ENCODE measurements around the gene ELOVL5.
"Not testable (repeated sequence)": the region's sequence is repeated elsewhere in the genome, so short reads cannot be mapped to it uniquely, and the experiment has no call there.

ELOVL5 gene

GRCh38 chr6:53328375-53328774 lies 20.4 kb downstream of the ELOVL5 start:
- no peak for DNase-seq (ENCODE audit: low read depth)

GRCh38 chr6:53327017-53327395 lies 21.7 kb downstream of the ELOVL5 start:
- no peak for DNase-seq (ENCODE audit: low read depth)

GRCh38 chr6:53326372-53327016 lies 22.3 kb downstream of the ELOVL5 start:
- DNase-seq (ENCODE audit: low read depth): peak; percentile 95

- DNase-seq (ENCODE audit: low read depth): no peak
These were observed 23.0 kb downstream of the ELOVL5 start for GRCh38 chr6:53325785-53326184.

GRCh38 chr6:53322188-53323029 lies 26.3 kb downstream of the ELOVL5 start:
- no peak for DNase-seq (ENCODE audit: low read depth)

GRCh38 chr6:53321701-53322100 lies 27.0 kb downstream of the ELOVL5 start:
- no peak for DNase-seq (ENCODE audit: low read depth)

GRCh38 chr6:53320964-53321363 lies 27.8 kb downstream of the ELOVL5 start:
- no peak for DNase-seq (ENCODE audit: low read depth)

- no peak for DNase-seq (ENCODE audit: low read depth)
These were observed 30.3 kb downstream of the ELOVL5 start for GRCh38 chr6:53318429-53318828.

GRCh38 chr6:53317861-53318260 lies 30.9 kb downstream of the ELOVL5 start:
- DNase-seq (ENCODE audit: low read depth): no peak

- DNase-seq (ENCODE audit: low read depth): not testable (repeated sequence)
These were observed 31.5 kb downstream of the ELOVL5 start for GRCh38 chr6:53317299-53317698.

GRCh38 chr6:53316142-53316541 lies 32.6 kb downstream of the ELOVL5 start:
- DNase-seq (ENCODE audit: low read depth): no peak

GRCh38 chr6:53315086-53315724 lies 33.5 kb downstream of the ELOVL5 start:
- no peak for DNase-seq (ENCODE audit: low read depth)

GRCh38 chr6:53313784-53314400 lies 34.9 kb downstream of the ELOVL5 start:
- DNase-seq (ENCODE audit: low read depth): no peak

- DNase-seq (ENCODE audit: low read depth): no peak
These were observed 36.4 kb downstream of the ELOVL5 start for GRCh38 chr6:53312355-53312754.

- DNase-seq (ENCODE audit: low read depth): no peak
These were observed 37.2 kb downstream of the ELOVL5 start for GRCh38 chr6:53311586-53311935.

- DNase-seq (ENCODE audit: low read depth): no peak
These were observed 37.8 kb downstream of the ELOVL5 start for GRCh38 chr6:53310771-53311585.

- DNase-seq (ENCODE audit: low read depth): no peak
These were observed 38.8 kb downstream of the ELOVL5 start for GRCh38 chr6:53309901-53310300.

GRCh38 chr6:53309059-53309900 lies 39.5 kb downstream of the ELOVL5 start:
- no peak for DNase-seq (ENCODE audit: low read depth)

GRCh38 chr6:53306819-53307347 lies 41.9 kb downstream of the ELOVL5 start:
- no peak for DNase-seq (ENCODE audit: low read depth)

- DNase-seq (ENCODE audit: low read depth): not testable (repeated sequence)
These were observed 42.5 kb downstream of the ELOVL5 start for GRCh38 chr6:53306217-53306616.
